ENCODE measurements around the gene B4GALT3. TPM values are rescaled to one million over a fixed set of nuclear protein-coding genes. Genes with fewer than 3 reads are reported as not detected.
A peak's percentile ranks its signal among the peaks of the same experiment; 100 is the strongest.

B4GALT3 gene
- total RNA-seq, 1 donor from 2014 or later: 20.9 TPM

DNA sequence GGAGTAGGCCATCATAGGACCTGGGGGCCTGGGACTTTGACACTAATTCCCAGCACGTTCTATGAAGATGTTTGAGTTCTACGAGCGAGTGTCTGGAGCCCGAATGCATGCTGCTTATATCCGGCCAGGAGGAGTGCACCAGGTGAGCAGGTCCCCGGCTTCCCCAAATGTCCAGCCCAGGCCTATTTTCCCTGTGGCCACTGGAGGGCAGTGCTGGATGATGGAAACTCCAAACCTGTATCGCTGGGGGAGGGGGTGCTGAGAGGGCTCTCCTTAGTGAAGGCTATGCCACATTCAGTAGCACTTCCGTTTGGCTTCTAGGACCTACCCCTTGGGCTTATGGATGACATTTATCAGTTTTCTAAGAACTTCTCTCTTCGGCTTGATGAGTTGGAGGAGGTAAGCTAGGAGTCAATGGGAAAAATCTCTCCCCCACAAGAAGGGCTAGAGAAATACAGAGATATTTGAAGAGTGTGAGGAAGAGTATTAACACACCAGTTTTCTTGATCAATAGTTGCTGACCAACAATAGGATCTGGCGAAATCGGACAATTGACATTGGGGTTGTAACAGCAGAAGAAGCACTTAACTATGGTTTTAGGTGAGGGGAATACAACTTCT lies 32.6 kb upstream of the B4GALT3 start:
- ATAC-seq (peak; percentile 44), DNase-seq (ENCODE audit: missing footprints) (peak; percentile 87)
- intact Hi-C loops (cut with DNase I): loop anchor here (2.0 to 5.0 kb wide), 2 partner anchors 15 to 172 kb away; no protein-coding TSS in a partner anchor

GRCh38 chr1:161207173-161207572 lies 29.9 kb upstream of the B4GALT3 start:
- intact Hi-C loops (cut with DNase I): loop anchor here (5.0 kb wide), 1 partner anchor 175 kb away; no protein-coding TSS in a partner anchor
- DNase-seq (ENCODE audit: missing footprints) (peak; percentile 82), ATAC-seq (peak; percentile 84)

DNA sequence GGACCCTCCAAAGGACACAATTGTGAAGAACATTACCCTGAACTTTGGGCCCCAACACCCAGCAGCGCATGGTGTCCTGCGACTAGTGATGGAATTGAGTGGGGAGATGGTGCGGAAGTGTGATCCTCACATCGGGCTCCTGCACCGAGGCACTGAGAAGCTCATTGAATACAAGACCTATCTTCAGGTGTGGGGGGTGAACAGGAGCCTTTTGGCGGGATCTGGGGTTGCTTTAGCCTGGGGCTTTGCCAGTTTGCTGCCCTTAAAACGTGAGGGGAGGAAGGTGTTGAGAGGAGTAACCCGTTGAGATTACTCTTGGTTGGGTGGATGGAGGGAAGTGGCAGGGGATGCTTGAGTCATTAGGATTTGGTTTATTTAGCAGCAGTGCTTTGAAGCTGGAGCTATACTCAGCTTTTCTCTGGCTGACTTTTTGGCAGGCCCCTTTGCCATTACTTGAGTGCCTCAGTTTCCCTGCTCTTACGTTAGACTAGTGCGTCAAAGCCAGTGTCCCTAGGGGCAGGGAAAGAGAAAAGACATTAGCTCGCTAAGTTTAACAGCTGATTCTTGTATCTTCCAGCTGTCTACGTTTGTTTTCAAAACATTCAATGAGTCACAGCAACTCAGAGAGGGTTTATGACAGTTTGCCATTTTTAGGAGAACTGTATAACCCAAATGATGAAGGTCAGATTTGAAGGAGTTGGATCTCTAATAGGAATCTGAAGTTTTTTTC lies 29.3 kb upstream of the B4GALT3 start:
- ATAC-seq (peak; percentile 47), DNase-seq (ENCODE audit: missing footprints) (no peak)
- intact Hi-C loops (cut with DNase I): loop anchor here (5.0 kb wide), 1 partner anchor 176 kb away; no protein-coding TSS in a partner anchor

GRCh38 chr1:161201836-161202712 lies 24.8 kb upstream of the B4GALT3 start, which contains the start of gene NDUFS2:
TSS of gene NDUFS2 (plus strand) at chr1:161202367. CDS start at chr1:161202386, 19 bp downstream.
- DNase-seq (ENCODE audit: missing footprints) (peak; percentile 98), ATAC-seq (peak; percentile 81)
- intact Hi-C loops (cut with DNase I): no loop called here

DNA sequence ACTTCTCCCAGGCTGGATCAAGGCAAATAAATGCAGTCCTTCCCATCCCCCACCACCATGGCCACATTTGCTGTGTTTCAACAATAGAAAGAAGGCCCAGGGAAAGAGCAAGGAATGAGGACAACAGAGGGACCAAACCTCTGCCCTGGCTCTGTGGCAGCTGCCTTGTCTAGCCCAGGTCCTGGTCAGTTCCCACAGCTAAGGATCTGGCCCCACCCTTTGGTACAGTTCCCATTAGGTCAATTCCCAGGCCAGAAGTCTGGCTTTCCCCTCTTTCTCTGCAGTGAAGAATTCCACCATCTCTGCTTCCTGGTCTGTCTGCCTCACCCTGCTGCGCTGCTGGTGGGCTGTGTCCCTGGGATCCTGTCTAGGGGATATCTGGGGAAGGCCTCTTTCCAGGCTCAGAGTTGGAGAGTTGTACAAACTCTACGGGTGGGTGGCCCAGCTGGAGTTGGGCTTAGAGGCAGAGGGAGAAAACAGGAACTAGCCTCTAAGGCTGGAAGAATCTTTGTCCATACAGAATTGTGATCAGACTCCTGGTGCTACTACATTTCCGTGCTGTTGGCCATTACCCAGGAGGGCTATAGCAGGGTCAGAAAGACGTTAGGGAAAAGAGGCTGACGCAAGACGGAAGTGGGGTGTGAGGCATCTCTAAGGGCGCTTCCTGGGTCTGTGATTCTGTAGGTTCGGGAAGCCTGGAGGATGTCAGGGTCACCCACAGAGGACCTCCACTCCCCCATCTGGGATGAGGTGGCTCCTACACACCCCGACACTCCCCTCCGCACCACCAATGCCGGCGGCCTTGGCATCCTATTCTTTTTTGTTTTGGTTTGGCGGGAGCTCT lies 23.9 kb upstream of the B4GALT3 start:
- peak; percentile 76 for DNase-seq (ENCODE audit: missing footprints)
- peak; percentile 42 for ATAC-seq
- intact Hi-C loops (cut with DNase I): no loop called here

- intact Hi-C loops (cut with DNase I): no loop called here
These were observed 23.2 kb upstream of the B4GALT3 start for GRCh38 chr1:161200421-161200991.

DNA sequence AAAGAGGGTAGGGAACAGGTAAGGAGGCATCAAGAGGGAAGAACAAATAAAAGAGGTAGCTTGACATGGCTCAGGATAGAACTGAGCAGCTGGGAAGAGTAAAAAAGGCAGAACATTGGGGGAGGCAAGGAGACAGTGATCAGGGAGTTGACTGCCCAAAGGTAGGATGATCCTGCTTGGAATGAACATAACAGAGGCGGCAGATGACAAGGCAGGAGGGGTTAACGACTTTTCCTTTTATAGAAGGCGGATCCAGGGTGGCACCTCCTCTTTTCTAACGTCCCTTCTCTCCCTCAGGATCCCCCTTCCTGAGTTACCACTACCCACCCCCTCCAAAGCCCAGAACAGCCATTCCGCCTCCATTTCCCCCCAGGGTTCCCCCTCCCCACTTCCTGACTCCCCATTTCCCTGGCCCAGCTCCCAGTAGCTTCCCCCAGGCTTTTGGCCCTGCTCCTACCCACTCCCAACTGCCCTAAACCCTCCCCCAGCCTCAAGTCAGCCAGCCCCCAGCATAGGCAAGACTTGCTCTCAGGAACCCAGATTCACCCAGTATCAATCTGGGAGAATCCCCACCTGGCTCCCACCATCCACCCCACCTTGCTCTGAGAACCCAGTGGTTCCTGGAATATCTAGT lies 22.3 kb upstream of the B4GALT3 start:
- ATAC-seq (no peak), DNase-seq (ENCODE audit: missing footprints) (no peak)
- intact Hi-C loops (cut with DNase I): no loop called here

More at GRCh38 chr1:161200421-161200991, 23.2 kb upstream of the B4GALT3 start:
- DNase-seq (ENCODE audit: missing footprints) (no peak), ATAC-seq (no peak)

- peak; percentile 84 for DNase-seq (ENCODE audit: missing footprints)
- intact Hi-C loops (cut with DNase I): no loop called here
- peak; percentile 47 for ATAC-seq
These were observed 21.7 kb upstream of the B4GALT3 start, which contains the start of gene ADAMTS4 for GRCh38 chr1:161198897-161199431. TSS of gene ADAMTS4 (minus strand) at chr1:161199054. CDS start at chr1:161198627, 427 bp downstream.

DNA sequence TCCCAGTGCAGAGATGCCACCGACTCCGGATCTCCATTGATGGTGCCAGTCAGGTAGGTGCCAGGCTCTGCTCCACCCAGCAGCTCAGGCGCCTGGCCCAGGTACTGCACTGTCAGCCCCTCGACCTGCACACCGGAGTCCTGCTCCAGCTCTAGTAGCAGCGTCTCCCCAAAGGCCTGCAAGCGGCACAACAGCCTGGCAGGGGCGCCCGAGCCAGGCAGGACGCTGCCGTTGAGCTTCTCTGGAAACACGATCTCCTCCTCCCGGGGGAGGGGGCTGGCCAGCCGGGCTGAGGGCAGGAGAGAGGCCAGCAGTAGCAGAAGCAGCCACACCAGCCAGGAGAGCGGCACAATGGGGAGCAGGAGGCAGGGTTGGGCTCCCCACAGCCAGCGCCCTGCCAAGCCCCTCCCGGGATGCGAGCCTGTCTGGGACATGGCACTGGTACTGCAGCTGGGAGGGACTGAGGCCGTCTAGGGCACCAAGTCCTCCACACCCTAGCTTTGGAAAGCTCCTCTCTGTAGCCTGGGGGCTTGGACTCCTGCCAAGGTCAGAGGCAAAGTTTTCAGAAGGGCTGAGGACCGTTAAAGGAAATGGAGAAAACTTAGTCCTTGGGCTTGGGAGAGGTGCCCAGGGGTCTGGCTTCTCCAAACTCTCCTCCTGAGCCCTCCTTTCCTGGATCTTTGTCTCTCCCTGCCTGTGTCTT lies 21.0 kb upstream of the B4GALT3 start:
- DNase-seq (ENCODE audit: missing footprints) (peak; percentile 67), ATAC-seq (no peak)
- intact Hi-C loops (cut with DNase I): no loop called here

- no peak for ATAC-seq
- intact Hi-C loops (cut with DNase I): no loop called here
- DNase-seq (ENCODE audit: missing footprints): peak; percentile 53
These were observed 20.4 kb upstream of the B4GALT3 start for GRCh38 chr1:161197560-161198193.

DNA sequence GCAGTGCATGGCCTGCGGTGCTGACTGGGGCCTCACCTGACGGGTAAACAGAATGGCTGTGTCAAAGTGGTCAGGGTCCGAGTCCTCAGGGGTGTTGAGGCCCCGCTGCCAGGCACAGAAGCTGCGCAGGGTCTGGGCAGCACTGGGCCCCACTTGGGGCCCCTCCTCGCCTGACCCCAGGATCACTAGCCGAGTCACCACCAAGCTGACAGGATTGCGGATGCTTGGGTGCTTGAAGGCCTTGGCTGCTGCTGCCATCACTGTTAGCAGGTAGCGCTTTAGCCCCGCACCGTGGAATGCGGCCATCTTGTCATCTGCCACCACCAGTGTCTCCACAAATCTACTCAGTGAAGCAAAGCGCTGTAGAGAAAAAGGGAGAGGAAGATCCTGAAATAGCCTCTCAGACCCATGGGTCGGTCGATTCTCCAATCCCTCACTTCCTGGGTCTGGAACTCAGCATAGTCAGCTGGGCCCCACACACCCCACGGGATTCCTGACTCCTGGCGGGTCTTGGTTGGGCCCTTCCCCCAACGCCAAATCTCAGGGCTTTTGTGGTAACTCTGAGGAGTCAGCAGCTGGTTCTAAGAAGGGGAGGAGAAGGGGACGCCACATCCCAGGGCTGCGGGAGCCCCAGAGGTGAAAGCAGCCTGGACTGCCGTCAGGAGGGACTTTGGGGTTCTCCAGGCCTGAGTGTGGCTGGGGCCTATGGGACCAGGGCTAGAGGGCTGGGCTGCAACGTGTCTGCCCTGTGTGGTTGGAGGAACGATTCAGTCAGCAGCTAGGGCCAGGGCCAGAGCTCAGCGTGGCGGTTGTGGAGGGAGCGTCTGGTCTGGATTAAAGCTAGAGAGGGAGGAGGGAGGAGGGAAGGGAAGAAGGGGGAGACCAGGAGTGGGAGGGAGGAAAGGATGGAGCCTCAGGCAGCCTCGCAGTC lies 19.5 kb upstream of the B4GALT3 start:
- DNase-seq (ENCODE audit: missing footprints) (peak; percentile 77), ATAC-seq (peak; percentile 21)
- intact Hi-C loops (cut with DNase I): no loop called here

DNA sequence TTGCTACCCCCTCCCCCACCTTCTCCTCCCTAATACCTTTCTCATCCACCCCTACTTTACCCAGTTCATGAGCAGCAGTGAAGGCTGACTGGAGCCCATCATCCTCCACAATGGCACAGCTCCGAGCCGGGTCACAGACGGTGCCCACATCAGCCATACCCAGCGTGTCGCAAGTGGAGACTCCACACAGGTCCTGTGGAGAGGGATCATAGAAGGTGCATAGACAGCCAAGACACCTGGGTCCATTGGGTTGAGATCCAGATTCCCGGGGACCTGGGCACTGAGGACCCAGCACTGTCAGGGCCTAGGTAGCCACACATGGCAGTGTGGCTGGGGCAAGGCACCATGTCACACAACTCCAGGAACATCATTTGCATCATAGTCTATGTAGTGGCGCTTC lies 18.8 kb upstream of the B4GALT3 start:
- intact Hi-C loops (cut with DNase I): no loop called here
- ATAC-seq (no peak), DNase-seq (ENCODE audit: missing footprints) (no peak)

DNA sequence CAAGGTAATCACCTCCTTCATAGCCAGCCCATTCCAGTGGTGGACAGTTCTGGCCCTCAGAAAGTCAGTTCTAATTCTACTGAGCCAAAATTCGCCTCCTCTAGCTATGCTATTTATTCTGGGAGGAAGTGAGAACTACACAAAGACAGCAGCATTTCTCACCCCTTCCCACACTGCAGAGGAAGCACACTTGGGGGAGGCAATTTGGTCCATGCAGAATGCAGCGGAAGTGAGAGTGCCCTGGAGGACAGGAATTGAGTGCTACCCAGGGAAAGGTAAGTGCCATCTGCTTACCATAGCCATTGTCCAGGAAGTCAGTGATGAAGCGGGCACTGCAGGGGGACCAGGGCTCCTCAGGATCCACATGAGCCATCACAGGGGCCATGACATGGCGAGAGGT lies 17.9 kb upstream of the B4GALT3 start:
- intact Hi-C loops (cut with DNase I): no loop called here
- no peak for ATAC-seq
- no peak for DNase-seq (ENCODE audit: missing footprints)

- ATAC-seq (no peak), DNase-seq (ENCODE audit: missing footprints) (peak; percentile 71)
These were observed 16.4 kb upstream of the B4GALT3 start for GRCh38 chr1:161193561-161194235.

More at GRCh38 chr1:161193561-161194235, 16.4 kb upstream of the B4GALT3 start:
- intact Hi-C loops (cut with DNase I): no loop called here

Measured in Right ventricle myocardium inferior (tissue), 1 donor.